HG03460 (cell line): ENCODE results near the gene HTR2A.
A peak's percentile ranks its signal among the peaks of the same experiment; 100 is the strongest.

Experiments used
- ATAC-seq: cut with Tn5 transposase; IDR thresholded peaks from one replicate; pipeline ENCODE4 v1.9.1; 2021; ENCODE audit not compliant: unreplicated experiment

HTR2A gene

DNA sequence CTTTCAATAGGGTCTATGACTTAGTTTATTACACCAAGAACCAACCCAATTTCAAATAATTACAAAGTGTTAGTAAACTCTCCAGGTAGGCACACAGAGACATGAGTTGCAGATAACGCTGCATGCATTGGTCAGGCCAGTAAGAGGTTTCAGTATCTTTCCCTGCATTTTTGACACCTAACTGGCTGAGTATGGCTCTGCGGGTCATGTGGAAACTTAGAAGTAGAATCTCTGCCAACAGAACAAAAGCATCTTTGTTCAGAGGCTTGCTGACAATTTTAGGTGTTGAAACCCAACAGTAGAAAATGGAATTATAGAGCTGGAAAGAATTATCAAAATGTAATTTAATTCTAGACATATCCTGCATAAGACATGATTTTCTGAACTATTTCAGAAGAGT is 25.3 kb downstream of the HTR2A start:
- no peak for ATAC-seq

DNA sequence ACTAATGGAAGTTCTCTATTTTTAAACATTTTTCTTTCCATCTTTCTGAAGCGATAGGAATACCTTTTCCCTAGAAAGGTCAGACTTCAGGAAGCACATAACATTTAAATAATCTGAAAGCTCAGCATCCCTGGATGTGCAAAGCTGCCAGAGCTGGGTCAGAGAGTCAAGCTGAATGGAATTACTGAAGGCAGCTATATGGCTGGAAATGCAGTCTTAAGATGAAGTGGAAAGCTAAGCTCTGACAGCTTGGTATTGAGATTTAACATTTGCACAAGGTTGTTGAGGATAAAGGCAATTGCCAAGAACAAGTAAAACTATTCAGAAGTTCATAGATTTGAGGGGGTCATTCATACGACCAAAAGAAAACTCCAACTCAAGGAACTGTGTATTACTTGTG is 28.8 kb downstream of the HTR2A start:
- no peak for ATAC-seq

DNA sequence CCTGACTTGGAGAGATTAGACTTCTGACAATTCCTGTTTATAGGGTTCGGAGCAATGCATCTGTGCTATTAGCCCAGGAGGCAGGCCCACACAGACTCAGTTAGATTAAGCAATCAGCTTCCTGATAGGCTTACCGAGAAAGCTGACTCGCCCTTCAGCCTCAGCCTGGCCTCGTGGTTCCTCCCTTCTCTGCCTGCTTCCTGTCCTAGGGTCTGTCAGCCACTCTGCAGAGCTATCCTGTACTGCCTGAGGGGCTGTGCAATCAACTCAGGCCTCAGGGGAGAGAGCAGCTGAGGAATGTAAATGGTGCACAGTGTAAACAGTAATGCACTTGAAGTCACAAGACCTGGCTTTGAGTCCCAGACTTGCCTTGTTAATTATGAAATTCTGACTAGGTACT is 30.7 kb downstream of the HTR2A start:
- ATAC-seq, result no peak

DNA sequence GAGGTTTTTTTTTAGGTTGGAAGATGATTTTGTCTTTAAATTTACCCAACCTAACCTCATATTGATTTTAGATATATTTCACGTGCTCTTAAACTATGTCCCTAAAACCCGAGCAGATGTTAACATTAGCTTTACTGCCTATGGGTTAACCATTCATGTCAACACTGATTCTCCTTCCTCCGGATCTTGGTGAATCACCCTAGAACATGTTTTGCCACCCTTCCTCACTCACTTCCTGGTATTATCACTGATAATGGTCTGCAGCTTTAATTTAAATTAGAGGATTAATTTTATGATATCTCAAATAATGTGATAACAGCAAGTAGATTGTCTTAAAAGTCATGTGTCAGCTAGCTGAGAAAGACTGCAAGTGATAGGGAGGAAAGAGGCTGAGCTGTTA is 31.9 kb downstream of the HTR2A start:
- ATAC-seq, result no peak

DNA sequence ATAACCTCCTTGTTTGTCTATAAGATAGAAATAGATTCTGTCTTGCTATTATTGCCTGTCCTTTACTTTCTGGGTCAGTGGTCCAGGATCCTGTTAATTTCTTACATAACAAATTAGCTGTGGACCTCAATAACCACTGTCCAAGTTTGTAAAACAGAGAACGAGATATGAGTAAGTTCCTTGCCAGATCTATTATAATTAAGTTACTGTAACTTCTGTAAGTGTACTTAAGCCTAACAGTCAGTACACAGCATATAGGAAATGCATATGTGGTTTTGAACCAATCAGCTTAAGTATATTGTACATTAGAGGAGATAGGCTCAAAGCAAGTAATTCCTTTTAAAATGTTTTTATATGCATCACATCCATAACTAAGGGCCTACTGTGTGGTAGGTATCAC is 34.9 kb downstream of the HTR2A start:
- no peak for ATAC-seq

DNA sequence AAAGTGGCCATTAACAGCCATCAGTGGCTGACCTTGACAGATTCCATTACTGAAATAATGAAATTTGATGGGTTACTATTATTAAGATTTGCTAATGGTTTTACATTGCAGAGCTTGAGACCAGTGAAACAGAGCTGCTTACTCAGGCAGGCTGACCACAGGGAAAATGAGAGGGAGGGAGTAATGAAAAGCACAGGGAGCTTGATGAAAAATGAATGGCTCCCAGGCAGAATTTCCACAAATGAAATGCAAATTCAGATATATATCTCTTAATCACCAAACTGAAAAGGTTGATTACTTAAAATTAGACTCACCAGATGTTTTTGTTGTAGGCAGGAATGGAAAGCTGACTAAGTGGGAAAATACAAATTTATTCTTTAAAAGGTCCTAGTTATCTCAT is 36.1 kb downstream of the HTR2A start:
- no peak for ATAC-seq

DNA sequence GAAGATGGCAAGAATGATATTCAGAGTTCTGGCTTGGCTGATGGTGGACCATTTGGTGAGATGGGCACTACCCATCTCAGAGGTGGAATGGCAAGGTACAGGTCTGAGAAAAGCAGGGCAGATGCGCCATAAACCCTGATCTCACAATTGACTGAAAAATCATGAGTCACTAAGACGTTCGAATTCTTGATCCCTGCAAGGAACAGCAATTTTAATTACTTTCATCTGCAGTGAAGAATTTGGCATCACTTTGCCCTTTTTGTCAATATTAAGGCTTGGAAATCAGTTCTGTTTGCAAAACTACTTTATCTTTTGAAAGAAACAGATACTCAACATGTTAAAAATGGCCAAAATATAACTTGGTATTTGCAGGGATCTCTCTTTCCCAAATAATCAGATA is 38.1 kb downstream of the HTR2A start:
- no peak for ATAC-seq

DNA sequence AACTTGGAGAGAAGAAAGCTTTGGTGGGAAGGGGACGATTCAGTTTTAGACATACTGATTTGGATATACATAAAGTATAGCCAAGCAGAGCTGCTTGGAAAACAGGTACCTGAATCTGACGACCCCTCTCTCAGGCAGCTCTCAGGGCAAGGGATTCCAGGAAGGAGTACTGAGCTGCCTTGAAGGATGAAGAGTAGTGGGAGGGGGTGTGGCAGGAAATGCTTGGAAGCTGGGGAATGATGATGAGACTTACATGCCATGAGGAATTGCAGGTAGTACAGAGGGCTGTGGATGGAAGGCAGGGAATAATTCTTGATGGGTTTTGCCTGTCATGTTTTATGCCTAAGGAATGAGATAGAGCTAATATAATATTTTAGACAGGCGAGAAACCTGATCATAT is 38.7 kb downstream of the HTR2A start:
- no peak for ATAC-seq

DNA sequence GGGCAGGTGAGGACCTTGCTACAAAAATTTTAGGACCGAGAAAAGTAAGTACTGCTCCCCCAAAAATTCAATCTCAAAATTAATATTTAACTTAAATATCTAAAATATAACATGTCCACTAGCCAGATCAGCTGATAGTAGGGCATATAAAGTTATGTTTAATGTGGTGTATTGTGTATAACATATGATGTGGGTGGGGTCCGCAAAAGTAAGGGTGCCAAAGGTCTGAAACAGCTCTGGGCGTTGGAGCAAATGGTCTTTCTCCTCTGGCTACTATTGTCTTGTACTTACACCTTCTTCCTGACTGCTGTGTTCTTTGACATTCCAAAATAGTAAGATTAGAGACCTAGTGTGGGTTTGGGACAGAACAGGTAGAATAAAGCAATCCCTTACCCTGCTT is 41.2 kb downstream of the HTR2A start:
- ATAC-seq, result no peak

DNA sequence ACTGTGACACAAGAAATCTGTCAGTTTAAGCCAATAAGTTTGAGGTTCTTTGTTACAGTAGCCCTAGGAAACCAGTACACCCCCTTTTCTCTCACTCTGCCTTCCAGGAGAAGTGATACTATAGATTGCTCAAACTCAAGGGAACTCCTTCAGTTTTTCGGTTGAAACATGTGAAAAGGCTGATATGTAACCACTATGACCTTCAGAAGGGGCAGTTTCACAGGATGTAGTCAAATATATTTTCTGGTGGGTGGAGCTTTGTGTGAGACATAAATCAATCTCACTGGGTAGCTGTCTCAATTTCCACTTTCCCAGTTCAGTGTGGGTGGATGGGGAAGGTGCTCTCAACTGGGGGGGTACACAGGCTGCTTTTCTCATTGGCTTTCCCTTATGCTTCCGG is 41.7 kb downstream of the HTR2A start:
- ATAC-seq, result peak; percentile 71

DNA sequence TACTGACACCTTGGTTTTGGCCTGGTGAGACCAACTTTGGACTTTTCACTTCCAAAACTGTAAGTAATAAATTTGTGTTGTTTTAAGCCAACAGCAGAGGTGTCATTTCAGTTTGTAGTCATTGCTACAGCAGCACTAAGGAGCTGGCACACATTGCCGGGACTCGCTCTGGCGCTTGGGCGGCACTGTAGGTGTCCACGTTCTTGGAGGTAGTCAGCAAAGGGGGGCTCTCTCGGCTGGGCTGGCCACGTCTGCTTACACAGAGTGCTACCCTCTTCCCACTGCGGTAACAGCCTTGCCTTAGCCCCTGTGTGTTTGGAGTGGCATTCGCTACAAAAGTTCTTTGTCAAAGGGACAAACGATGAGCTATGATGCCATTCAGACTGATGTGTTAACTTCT is 44.7 kb downstream of the HTR2A start:
- ATAC-seq, result no peak

DNA sequence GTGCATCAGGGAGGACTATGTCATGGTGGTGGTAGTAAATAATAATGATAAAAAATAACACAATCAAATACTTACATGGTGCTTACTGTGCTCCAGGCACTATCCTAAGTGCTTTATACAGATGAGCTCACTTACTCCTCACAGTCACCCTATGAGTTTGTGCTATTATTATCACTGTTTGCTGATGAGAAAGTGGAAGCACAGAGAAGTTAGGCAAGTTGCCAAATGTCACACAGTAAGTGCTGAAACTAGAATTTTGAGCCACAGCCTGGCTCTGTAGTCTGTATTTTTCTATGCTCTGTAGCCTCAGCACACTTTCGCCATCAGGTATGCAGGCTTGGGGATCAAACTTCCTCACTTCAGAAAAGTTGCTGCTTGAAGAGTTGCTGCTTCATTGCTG is 46.6 kb downstream of the HTR2A start:
- no peak for ATAC-seq

DNA sequence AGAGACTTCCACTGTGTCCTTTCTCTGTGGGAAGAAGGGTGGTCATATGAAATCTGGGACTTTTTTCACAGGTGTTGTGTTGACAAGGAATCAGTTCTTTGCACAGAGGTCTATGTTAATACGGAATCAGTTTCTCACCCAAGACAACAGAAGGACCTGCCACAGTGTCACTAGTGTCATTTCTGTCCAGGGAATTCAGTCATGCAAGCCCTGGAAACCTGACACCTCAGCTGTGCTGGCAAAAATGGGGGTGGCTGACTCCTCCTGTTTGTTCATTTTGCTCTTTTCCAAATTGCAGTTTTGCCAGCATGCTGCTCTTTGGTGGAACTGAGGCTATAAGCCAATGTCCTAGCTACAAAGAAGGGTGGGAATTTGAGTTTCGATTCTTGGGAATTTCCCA is 50.1 kb downstream of the HTR2A start:
- no peak for ATAC-seq

DNA sequence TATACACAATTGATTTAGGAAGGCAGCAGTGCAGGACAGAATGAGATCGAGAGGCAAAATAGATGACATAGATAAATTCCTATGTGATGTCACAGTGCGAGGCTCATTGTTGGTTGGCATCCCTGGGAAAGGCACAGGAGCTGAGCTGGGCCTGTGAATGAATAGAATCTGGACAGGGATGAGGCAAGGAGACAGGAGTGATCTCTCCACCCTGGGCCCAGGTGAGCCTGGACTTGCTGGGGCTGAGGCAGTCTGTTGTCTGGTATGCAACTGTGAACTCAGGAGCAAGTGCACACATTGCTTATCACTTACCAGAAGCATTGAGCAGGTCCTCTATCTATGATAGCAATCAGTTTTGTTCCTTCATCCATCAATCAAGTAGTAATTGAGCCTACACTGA is 51.7 kb downstream of the HTR2A start:
- ATAC-seq, result no peak

DNA sequence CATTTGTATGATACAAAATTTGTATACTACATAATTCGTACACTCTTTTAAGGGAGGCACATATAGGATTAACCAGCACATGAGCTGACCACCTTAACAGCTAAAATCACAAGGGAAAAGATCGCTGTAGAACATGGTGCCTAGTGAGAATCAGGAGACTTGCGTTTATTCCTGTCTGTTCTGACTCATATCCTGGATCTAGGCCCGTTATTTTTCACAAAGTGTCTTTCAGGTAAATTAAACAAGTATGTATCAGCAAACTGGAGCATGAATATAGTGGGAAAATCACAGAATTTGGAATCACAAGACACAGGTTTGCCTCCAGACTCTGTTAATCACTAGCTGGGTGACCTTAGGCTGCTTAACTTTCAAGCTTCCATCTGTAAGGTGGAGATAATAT is 52.4 kb downstream of the HTR2A start:
- no peak for ATAC-seq

DNA sequence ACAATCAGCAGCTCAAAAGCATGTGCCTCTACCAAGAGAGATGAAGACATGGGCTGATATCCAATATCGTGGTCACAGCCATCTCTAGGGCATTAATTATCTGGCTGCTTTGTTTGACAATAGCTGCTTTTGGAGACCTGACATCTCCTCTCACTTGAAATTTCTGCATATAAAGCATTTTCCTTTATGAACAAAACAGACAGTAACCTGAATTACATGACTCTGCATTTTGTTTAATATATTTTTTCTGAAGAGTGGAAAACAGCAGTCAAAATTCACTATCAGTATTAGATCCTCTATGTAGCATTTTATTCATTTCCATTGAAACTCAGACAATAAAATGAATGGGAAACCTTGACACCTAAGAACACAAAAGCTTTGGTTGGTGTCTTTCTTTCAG is 57.5 kb downstream of the HTR2A start:
- ATAC-seq, result no peak

DNA sequence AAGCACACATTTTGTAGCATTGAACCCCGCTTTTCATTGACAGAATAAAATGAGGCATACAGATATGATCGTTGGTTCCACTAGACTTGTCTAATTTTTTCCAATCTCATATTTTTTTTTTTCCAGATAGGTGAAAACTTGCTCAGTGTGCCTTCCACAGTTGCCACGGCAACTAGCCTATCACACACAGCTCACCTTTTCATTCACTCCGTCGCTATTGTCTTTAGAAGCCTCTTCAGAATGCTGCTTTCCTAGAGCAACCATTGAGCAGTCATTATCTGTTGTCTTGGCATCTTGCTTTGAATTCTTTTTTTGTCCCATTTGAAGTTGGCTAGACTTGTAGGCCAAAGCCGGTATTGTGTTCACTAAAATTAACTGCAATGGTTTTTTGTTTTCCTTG is 62.2 kb downstream of the HTR2A start:
- no peak for ATAC-seq

DNA sequence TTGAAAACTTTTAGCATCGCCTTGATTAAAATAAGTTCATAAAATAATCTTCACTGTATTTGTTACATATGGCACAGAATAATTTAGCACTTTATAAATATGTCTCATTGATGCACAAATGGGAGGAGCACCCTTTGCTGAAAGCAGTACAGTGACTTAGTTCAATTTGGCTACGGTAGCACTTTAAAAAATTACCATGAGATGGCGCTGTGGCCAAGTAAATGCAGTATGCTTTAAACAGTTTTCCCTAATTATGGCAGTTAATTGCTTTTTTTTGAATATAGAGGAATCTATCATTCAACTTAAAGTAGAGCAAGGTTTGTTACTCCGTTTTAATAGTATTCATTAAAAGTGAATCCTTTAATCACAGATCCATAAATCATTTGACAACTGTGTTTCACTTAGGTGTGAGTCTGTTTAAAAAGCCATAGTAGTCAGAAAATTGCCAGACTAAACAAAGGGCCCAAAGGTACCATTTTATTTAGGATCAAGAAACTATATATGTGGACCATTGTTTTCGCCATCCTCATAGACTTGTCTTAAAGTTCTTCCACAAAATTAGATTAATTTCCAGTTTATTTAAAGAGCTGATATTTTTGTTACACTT is 65.2 kb downstream of the HTR2A start:
- no peak for ATAC-seq

DNA sequence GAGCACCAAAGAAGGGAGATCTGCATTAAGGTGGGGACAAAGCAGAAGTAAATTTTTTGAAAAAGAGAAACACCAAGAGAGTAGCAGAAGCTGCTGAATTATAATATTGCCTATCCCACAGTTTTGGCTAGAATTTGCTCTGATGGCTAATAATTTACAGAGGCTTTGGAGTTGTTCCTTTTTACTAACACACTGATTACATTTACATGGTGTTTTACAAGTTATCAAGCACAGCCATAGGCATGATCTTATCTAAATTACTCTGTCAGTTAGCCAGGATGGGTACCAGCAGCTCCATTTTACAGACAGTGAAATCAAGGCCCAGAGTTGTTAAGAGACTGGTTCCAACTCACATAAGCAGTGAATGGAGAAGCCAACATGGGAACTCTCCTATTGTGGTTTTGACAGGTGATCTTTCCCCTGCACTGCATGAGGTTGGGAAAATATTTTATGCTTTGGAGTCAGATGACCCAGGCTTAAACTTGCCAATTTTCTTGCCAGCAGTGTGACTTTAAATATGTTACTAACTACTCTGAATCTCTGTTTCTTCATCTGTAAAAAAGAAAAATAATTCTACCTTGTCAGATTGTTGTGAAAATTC is 66.3 kb downstream of the HTR2A start:
- no peak for ATAC-seq

DNA sequence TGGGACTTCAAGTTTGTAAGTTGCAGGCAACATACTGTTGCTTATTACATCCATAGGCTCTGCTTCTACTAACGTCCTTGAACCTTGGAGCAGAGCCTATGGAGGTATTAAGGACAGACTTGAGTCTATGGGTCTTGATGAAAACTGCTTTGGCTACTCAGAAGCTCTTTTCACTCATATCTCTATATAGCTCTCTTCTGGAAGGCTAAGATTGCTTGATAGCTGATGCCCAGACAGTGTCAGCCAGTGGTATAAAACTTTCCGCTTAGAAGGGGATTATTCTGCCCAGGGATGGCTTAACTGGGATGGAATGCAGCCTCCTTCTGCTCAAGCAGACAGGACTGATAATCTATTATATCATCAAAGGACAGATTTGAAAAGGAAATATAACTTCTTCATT is 74.3 kb downstream of the HTR2A start:
- no peak for ATAC-seq

DNA sequence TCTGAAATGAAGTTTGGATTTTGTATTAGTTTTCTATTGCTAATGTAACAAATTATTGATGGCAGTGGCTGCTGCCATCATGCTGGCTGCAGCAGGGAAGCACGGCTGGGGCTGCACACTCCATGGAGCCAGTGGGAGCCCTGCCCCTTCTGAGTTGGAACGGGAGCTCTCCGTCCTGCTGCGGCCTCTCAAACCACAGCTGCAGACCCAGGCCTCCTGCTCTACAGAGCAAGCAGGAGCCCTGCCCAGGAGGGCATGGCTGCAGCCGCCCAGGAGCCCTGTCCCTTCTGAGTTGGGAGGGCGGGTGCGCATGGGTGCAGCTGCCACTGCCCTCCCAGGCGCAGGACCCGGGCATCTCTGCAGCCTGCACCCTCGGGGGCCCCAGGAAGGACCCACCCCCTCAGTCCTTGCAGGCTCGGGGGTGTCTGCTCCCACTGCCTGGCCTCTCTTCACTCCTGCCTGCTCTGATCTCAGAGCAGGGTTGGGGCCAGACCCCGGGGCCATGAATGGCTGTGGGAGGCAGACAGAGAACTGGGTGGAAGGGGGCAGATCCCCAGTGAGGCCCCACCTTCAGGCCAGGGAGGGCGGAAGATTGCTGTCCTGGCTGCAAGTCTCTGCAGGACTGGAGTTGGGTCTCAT is 78.9 kb downstream of the HTR2A start:
- ATAC-seq, result no peak

DNA sequence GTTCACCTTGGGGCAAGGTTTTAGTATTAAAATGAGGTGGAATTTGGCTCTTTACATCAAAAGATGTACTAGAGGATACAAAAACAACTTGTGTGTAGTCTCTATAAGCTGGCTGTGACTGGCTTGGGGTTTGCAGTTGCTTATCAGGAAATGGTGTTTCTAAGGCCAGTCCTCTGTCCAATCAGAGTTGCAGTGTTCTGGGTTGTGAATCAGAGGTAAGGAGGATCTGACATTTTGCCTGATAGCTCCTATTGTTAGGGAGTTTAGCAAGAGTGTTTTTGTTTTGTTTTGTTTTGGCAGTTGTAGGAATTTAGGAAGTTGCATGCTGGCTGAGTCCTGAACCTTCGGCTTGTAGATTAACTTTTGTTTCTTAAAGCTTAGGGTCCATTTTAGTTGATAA is 79.8 kb downstream of the HTR2A start:
- no peak for ATAC-seq

DNA sequence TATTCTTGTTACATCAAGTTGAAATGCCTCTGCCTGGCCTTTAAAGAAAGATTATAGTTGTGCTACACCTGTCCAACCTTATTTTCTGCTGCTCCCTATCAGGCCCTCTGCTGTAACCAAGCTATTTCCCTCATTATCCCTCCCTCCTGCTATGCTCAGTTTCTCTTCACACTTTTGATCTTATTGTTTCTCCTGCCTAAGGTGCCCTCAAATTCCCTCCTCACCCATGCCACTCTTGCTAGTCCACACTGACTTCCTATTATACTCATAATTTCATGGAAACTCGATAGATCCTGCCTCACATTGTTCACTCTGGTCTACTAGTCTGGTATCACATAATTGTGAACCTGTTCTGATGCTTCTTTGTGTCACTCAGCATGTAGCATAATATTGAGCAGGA is 80.5 kb downstream of the HTR2A start:
- no peak for ATAC-seq
